Keratinocyte (primary cell): Measurements from ENCODE around the gene AQP6. TPM values are rescaled to one million over a fixed set of nuclear protein-coding genes. Genes with fewer than 3 reads are reported as not detected.

ENCODE experiments used
- DNase-seq: peaks from one replicate; pipeline ENCODE4 v3.0.0-alpha.2; 2011; ENCODE audit warnings: low read depth, missing footprints, low spot score
- FAIRE-seq: peaks from 2 replicates; lab custom pipeline; 2011; peaks lifted over from hg19 to GRCh38; lab: Jason Lieb, UNC
- H2AFZ ChIP-seq: 2 replicates; pipeline ENCODE4 v1.6.0; 2012; ENCODE audit warnings: low read length, control low read depth, inconsistent platforms; ENCODE audit not compliant: control insufficient read depth
- H3K27ac ChIP-seq: 2 replicates; pipeline ENCODE4 v1.5.1; 2011; ENCODE audit warnings: low read length; ENCODE audit not compliant: control insufficient read depth, insufficient read depth
- H3K27me3 ChIP-seq: 3 replicates; pipeline ENCODE4 v1.6.0; 2011; ENCODE audit warnings: low read length; ENCODE audit not compliant: control insufficient read depth, insufficient read depth; ENCODE audit errors: extremely low read depth
- H3K36me3 ChIP-seq, 2 experiments: 2 replicates in 1 of 2; 3 replicates in 1 of 2; pipeline ENCODE4 v1.5.1; 2011; ENCODE audit warnings: low read length in 2 of 2, mild to moderate bottlenecking in 1 of 2; ENCODE audit not compliant: control insufficient read depth in 2 of 2, insufficient read depth in 2 of 2; ENCODE audit errors: extremely low read depth in 1 of 2
- H3K4me1 ChIP-seq: 3 replicates; pipeline ENCODE4 v1.5.1; 2011; ENCODE audit warnings: low read length; ENCODE audit not compliant: control insufficient read depth, insufficient read depth; ENCODE audit errors: extremely low read depth
- H3K4me2 ChIP-seq: 3 replicates; pipeline ENCODE4 v1.6.0; 2011; ENCODE audit warnings: low read depth, low read length; ENCODE audit not compliant: control insufficient read depth, insufficient read depth; ENCODE audit errors: extremely low read depth
- H3K4me3 ChIP-seq, 3 experiments: fragments of 200-600 bp in 1 of 3; sonication (generic) in 1 of 3; 2 replicates in 2 of 3; 3 replicates in 1 of 3; pipeline ENCODE4 v1.5.1; 2011 to 2016; ENCODE audit warnings: low read length in 3 of 3, mild to moderate bottlenecking in 3 of 3, control low read depth in 2 of 3, inconsistent platforms in 1 of 3, low read depth in 1 of 3, mixed read lengths in 1 of 3, mixed run types in 1 of 3, moderate library complexity in 1 of 3; ENCODE audit not compliant: control insufficient read depth in 2 of 3, insufficient read depth in 2 of 3; ENCODE audit errors: extremely low read depth in 1 of 3
- H3K79me2 ChIP-seq: 2 replicates; pipeline ENCODE4 v1.6.0; 2012; ENCODE audit warnings: low read length; ENCODE audit not compliant: control insufficient read depth, insufficient read depth
- H3K9ac ChIP-seq: 3 replicates; pipeline ENCODE4 v1.6.0; 2011; ENCODE audit warnings: low read length; ENCODE audit not compliant: control insufficient read depth, insufficient read depth; ENCODE audit errors: extremely low read depth
- H3K9me1 ChIP-seq: 3 replicates; pipeline ENCODE4 v1.6.0; 2011; ENCODE audit warnings: low read length; ENCODE audit not compliant: control insufficient read depth, insufficient read depth; ENCODE audit errors: extremely low read depth
- H3K9me3 ChIP-seq: 2 replicates; pipeline ENCODE4 v1.5.1; 2012; ENCODE audit warnings: low read depth, low read length; ENCODE audit not compliant: control insufficient read depth
- H4K20me1 ChIP-seq: 3 replicates; pipeline ENCODE4 v1.6.0; 2011; ENCODE audit warnings: low read length; ENCODE audit not compliant: control insufficient read depth, insufficient read depth; ENCODE audit errors: extremely low read depth
- EZH2 ChIP-seq: IDR thresholded peaks from one replicate; pipeline ENCODE4 v1.6.1; 2012; ENCODE audit warnings: inconsistent platforms, mild to moderate bottlenecking, low read length, moderate library complexity
- dilution Hi-C: fragments of 300-500 bp; cut with MboI; formaldehyde crosslinking; loops from one replicate; pipeline ENCODE4 v1.7.0; 2020; ENCODE audit warnings: low sequenced_read_pairs; ENCODE audit not compliant: extremely low pct_ligation_motif_present
- polyA plus RNA-seq, 5 experiments: library from polyadenylated mRNA; depleted of rRNA in 3 of 5; stranded (reverse) in 3 of 5; stranded (forward) in 1 of 5; unstranded in 1 of 5; fragments of >200 nt; gene quantifications; 1 replicate in 1 of 5; 2 replicates in 3 of 5; 3 replicates in 1 of 5; pipeline versions ENCODE4 v1.2.1 to v1.2.3, GENCODE V29; 2011 to 2012; ENCODE audit warnings: missing spikeins in 2 of 5, low read depth in 1 of 5, low replicate concordance in 1 of 5
- TF ChIP-seq, protein P1 (sequence below), 3 experiments: IDR thresholded peaks in 1 of 3; conservative IDR thresholded peaks in 1 of 3; optimal IDR thresholded peaks in 1 of 3; 2 replicates in 2 of 3; 3 replicates in 1 of 3; pipeline versions ENCODE3 to v1.5.1; 2011; ENCODE audit warnings: low read length in 3 of 3, mild to moderate bottlenecking in 3 of 3, moderate library complexity in 2 of 3, control low read depth in 1 of 3, inconsistent platforms in 1 of 3; ENCODE audit not compliant: insufficient read depth in 2 of 3; ENCODE audit errors: extremely low read depth in 1 of 3

The AQP6 gene
- polyA plus RNA-seq, 1 donor (not counting 4 experiments of a cell fraction or from before 2014, with no cell fraction given): 0.45 TPM

- TF ChIP-seq, protein P1, sequence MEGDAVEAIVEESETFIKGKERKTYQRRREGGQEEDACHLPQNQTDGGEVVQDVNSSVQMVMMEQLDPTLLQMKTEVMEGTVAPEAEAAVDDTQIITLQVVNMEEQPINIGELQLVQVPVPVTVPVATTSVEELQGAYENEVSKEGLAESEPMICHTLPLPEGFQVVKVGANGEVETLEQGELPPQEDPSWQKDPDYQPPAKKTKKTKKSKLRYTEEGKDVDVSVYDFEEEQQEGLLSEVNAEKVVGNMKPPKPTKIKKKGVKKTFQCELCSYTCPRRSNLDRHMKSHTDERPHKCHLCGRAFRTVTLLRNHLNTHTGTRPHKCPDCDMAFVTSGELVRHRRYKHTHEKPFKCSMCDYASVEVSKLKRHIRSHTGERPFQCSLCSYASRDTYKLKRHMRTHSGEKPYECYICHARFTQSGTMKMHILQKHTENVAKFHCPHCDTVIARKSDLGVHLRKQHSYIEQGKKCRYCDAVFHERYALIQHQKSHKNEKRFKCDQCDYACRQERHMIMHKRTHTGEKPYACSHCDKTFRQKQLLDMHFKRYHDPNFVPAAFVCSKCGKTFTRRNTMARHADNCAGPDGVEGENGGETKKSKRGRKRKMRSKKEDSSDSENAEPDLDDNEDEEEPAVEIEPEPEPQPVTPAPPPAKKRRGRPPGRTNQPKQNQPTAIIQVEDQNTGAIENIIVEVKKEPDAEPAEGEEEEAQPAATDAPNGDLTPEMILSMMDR (optimal IDR thresholded peaks at IDR 0.05 in 1 of 3, IDR thresholded peaks at IDR 0.05 in 1 of 3, conservative IDR thresholded peaks at IDR 0.05 in 1 of 3; ENCODE audit: extremely low read depth in 1 of 3, insufficient read depth in 2 of 3, low read length in 3 of 3): no peak
- no peak for TF ChIP-seq EZH2
- Histone ChIP-seq H2AFZ (peak overlapping the region; percentile 28), H3K4me1 (peaks cover 22% of the 10 kb centered on the region), H3K27me3 (peaks cover 3% of the 10 kb centered on the region), H3K9me1 (no peaks in the 10 kb centered on the region), H3K4me2 (peak overlapping the region; percentile 42), H3K9ac (no peak overlapping the region), H4K20me1 (no peaks in the 10 kb centered on the region), H3K79me2 (no peaks in the 10 kb centered on the region), H3K27ac (no peak overlapping the region), H3K36me3 (no peaks in the 10 kb centered on the region), H3K4me3 (no peak overlapping the region), H3K9me3 (no peaks in the 10 kb centered on the region)
- DNase-seq (peak; percentile 61), FAIRE-seq (peak; percentile 74)
- dilution Hi-C loops: no loop called here
Measured at GRCh38 chr12:49971141-49971540, 1.6 kb upstream of the AQP6 start.

- no peak for FAIRE-seq
- H2AFZ ChIP-seq: no peak overlapping the region
- no peak overlapping the region for H3K27ac ChIP-seq
Measured at GRCh38 chr12:49972129-49972528, 618 bp upstream of the AQP6 start.

More at GRCh38 chr12:49972129-49972528, 618 bp upstream of the AQP6 start:
- Histone ChIP-seq H3K9ac (no peak overlapping the region), H3K36me3 (no peaks in the 10 kb centered on the region), H4K20me1 (no peaks in the 10 kb centered on the region), H3K9me1 (no peaks in the 10 kb centered on the region), H3K27me3 (no peaks in the 10 kb centered on the region), H3K9me3 (no peaks in the 10 kb centered on the region), H3K79me2 (no peaks in the 10 kb centered on the region), H3K4me3 (no peak overlapping the region), H3K4me1 (peaks cover 20% of the 10 kb centered on the region), H3K4me2 (no peak overlapping the region)
- TF ChIP-seq, protein P1 (optimal IDR thresholded peaks at IDR 0.05 in 1 of 3, IDR thresholded peaks at IDR 0.05 in 1 of 3, conservative IDR thresholded peaks at IDR 0.05 in 1 of 3; ENCODE audit: extremely low read depth in 1 of 3, insufficient read depth in 2 of 3, low read length in 3 of 3): no peak
- TF ChIP-seq EZH2: no peak
- DNase-seq: no peak
- dilution Hi-C loops: no loop called here
